HCT116 (cell line): ENCODE results near the gene KIRREL3. TPM values are rescaled to one million over a fixed set of nuclear protein-coding genes. Genes with fewer than 3 reads are reported as not detected.

Source experiments
- ATAC-seq: fragments of 200-7000 bp; cut with Tn5 transposase; 2 replicates; pipeline ENCODE4 v1.9.1; 2020; ENCODE audit warnings: mild to moderate bottlenecking, moderate library complexity
- BruUV-seq: library from RNA; stranded (reverse); fragments of 400-500 nt; replicated peaks from 2 replicates; lab custom pipeline; 2021; lab: Mats Ljungman, UMichigan
- CTCF ChIA-PET: fragments of 300-600 bp; sonication (Branson Sonifier 250); formaldehyde crosslinking; loops from one replicate; lab custom pipeline; 2021; ENCODE audit warnings: antibody characterized with exemption; lab: Charles Lee
- POLR2A ChIA-PET: fragments of 300-600, 350-600 bp; sonication (Branson Sonifier 250); formaldehyde crosslinking; loops from one replicate; lab custom pipeline; 2021; ENCODE audit warnings: antibody characterized with exemption; lab: Charles Lee
- RAD21 ChIA-PET, 2 experiments: fragments of 300-600 bp; sonication (Branson Sonifier 250); formaldehyde crosslinking; loops; one replicate each; lab custom pipeline; 2023; ENCODE audit warnings: low total read pairs in 2 of 2; ENCODE audit not compliant: uncharacterized antibody in 2 of 2, unreplicated experiment in 2 of 2, low non-redundant PET in 1 of 2; lab: Charles Lee
- DNase-seq: peaks from one replicate; pipeline ENCODE4 v3.0.0-alpha.2; 2010; ENCODE audit warnings: low read depth, low spot score
- H2AFZ ChIP-seq: fragments of 200-600 bp; shearing (Covaris generic), sonication (generic); 2 replicates; pipeline ENCODE4 v1.6.1; 2017; ENCODE audit warnings: low read depth, mixed run types, mixed read lengths, antibody characterized with exemption, low read length; ENCODE audit not compliant: poor library complexity, severe bottlenecking
- H3K27ac ChIP-seq: 2 replicates; pipeline ENCODE4 v1.5.1; 2012; ENCODE audit warnings: low read depth, low read length
- H3K27me3 ChIP-seq: fragments of 200-600 bp; sonication (generic); 2 replicates; pipeline ENCODE4 v1.6.1; 2016; ENCODE audit warnings: mixed run types, low read length, mixed read lengths; ENCODE audit not compliant: insufficient read depth
- H3K36me3 ChIP-seq, 2 experiments: fragments of 200-500 bp in 1 of 2; fragments of 200-600 bp in 1 of 2; sonication (Bioruptor generic) in 1 of 2; sonication (generic) in 1 of 2; 2 replicates each; pipeline versions ENCODE4 v1.5.1 to v1.6.1; 2014 to 2016; ENCODE audit warnings: low read length in 2 of 2, inconsistent platforms in 1 of 2, mixed read lengths in 1 of 2, mixed run types in 1 of 2; ENCODE audit not compliant: insufficient read depth in 2 of 2, control insufficient read depth in 1 of 2
- H3K4me1 ChIP-seq, 2 experiments: fragments of 200-600 bp in 1 of 2; sonication (generic) in 1 of 2; 2 replicates each; pipeline versions ENCODE4 v1.5.1 to v1.6.1; 2012 to 2017; ENCODE audit warnings: low read length in 2 of 2, inconsistent platforms in 1 of 2, mild to moderate bottlenecking in 1 of 2, mixed read lengths in 1 of 2, mixed run types in 1 of 2, moderate library complexity in 1 of 2; ENCODE audit not compliant: insufficient read depth in 2 of 2, control insufficient read depth in 1 of 2
- H3K4me2 ChIP-seq: fragments of 200-600 bp; sonication (generic); 2 replicates; pipeline ENCODE4 v1.6.1; 2017; ENCODE audit warnings: mixed run types, low read length, mixed read lengths
- H3K4me3 ChIP-seq, 2 experiments: fragments of 200-600 bp in 1 of 2; sonication (generic) in 1 of 2; replicated peaks in 1 of 2; 2 replicates each; pipeline ENCODE4 v1.5.1; 2011 to 2016; ENCODE audit warnings: low read length in 2 of 2, control low read depth in 1 of 2, low read depth in 1 of 2, mild to moderate bottlenecking in 1 of 2, mixed read lengths in 1 of 2, mixed run types in 1 of 2
- H3K79me2 ChIP-seq: fragments of 200-600 bp; sonication (generic); 2 replicates; pipeline ENCODE4 v1.6.1; 2017; ENCODE audit warnings: mild to moderate bottlenecking, mixed run types, low read length, moderate library complexity, mixed read lengths; ENCODE audit not compliant: insufficient read depth
- H3K9ac ChIP-seq: fragments of 200-600 bp; sonication (generic); 2 replicates; pipeline ENCODE4 v1.6.1; 2016; ENCODE audit warnings: low read length, mixed read lengths
- H3K9me2 ChIP-seq: fragments of 200-600 bp; sonication (generic), shearing (Covaris generic); 2 replicates; pipeline ENCODE4 v1.6.1; 2017; ENCODE audit warnings: mixed run types, mild to moderate bottlenecking, moderate library complexity; ENCODE audit not compliant: insufficient read depth
- H3K9me3 ChIP-seq, 2 experiments: fragments of 200-500 bp in 1 of 2; fragments of 200-600 bp in 1 of 2; sonication (Bioruptor generic) in 1 of 2; sonication (generic) in 1 of 2; 2 replicates each; pipeline ENCODE4 v1.6.1; 2014 to 2017; ENCODE audit warnings: low read length in 2 of 2, mixed read lengths in 2 of 2, inconsistent platforms in 1 of 2, low read depth in 1 of 2, mild to moderate bottlenecking in 1 of 2, mixed run types in 1 of 2, moderate library complexity in 1 of 2; ENCODE audit not compliant: control insufficient read depth in 1 of 2, insufficient read depth in 1 of 2
- H4K20me1 ChIP-seq: fragments of 200-600 bp; sonication (generic), shearing (Covaris generic); 2 replicates; pipeline ENCODE4 v1.6.1; 2017; ENCODE audit warnings: mixed run types, mild to moderate bottlenecking, moderate library complexity; ENCODE audit not compliant: insufficient read depth
- CBX3 ChIP-seq: IDR thresholded peaks from 2 replicates; pipeline ENCODE4 v1.6.1; 2012; ENCODE audit warnings: low read depth
- CEBPB ChIP-seq: IDR thresholded peaks from 2 replicates; pipeline ENCODE4 v1.6.1; 2012; ENCODE audit warnings: low read depth
- ELF1 ChIP-seq: IDR thresholded peaks from 2 replicates; pipeline ENCODE4 v1.6.1; 2012; ENCODE audit warnings: low read depth, borderline replicate concordance
- EZH2 ChIP-seq: fragments of 200-600 bp; sonication (generic); IDR thresholded peaks from 2 replicates; pipeline ENCODE4 v1.6.1; 2017; ENCODE audit warnings: antibody characterized with exemption, mixed run types
- EZH2phosphoT487 ChIP-seq: fragments of 200-600 bp; IDR thresholded peaks from 2 replicates; pipeline ENCODE4 v1.6.1; 2018; ENCODE audit warnings: antibody characterized with exemption, borderline replicate concordance
- FOSL1 ChIP-seq: IDR thresholded peaks from 2 replicates; pipeline ENCODE4 v1.6.1; 2012; ENCODE audit warnings: low read depth
- POLR2AphosphoS5 ChIP-seq: IDR thresholded peaks from 2 replicates; pipeline ENCODE4 v1.6.1; 2011; ENCODE audit warnings: mild to moderate bottlenecking, low read depth, low read length, moderate library complexity
- RAD21 ChIP-seq: IDR thresholded peaks from 2 replicates; pipeline ENCODE4 v1.6.1; 2012; ENCODE audit warnings: low read depth, mild to moderate bottlenecking
- REST ChIP-seq: IDR thresholded peaks from 2 replicates; pipeline ENCODE4 v1.6.1; 2012; ENCODE audit warnings: low read depth
- SIN3A ChIP-seq: IDR thresholded peaks from 2 replicates; pipeline ENCODE4 v1.6.1; 2012; ENCODE audit warnings: low read depth
- SP1 ChIP-seq: IDR thresholded peaks from 2 replicates; pipeline ENCODE4 v1.6.1; 2012; ENCODE audit warnings: low read depth
- TCF7L2 ChIP-seq: IDR thresholded peaks from 2 replicates; pipeline ENCODE4 v1.7.0; 2011; ENCODE audit warnings: borderline replicate concordance, inconsistent platforms; ENCODE audit not compliant: insufficient read depth, insufficient read length; ENCODE audit errors: extremely low read depth
- YY1 ChIP-seq: IDR thresholded peaks from 2 replicates; pipeline ENCODE4 v1.6.1; 2011; ENCODE audit warnings: low read length, low read depth, moderate library complexity, mild to moderate bottlenecking; ENCODE audit not compliant: insufficient replicate concordance; ENCODE audit errors: extremely low read depth
- ZBTB33 ChIP-seq: IDR thresholded peaks from 2 replicates; pipeline ENCODE4 v1.6.1; 2011; ENCODE audit warnings: mild to moderate bottlenecking, low read length, moderate library complexity; ENCODE audit not compliant: insufficient replicate concordance; ENCODE audit errors: extremely low read depth
- ZNF274 ChIP-seq: fragments of 200-500 bp; sonication (Bioruptor generic); IDR thresholded peaks from 2 replicates; pipeline ENCODE4 v1.6.1; 2014; ENCODE audit warnings: mild to moderate bottlenecking, low read depth, low read length, inconsistent platforms
- intact Hi-C: fragments of 100-400 bp; cut with micrococcal nuclease; formaldehyde crosslinking; loops from 2 replicates; pipeline ENCODE4 v1.10.0; 2022
- total RNA-seq: library from RNA; stranded (reverse); gene quantifications from one replicate; pipeline ENCODE4 v1.2.1, GENCODE V29; 2021; ENCODE audit not compliant: unreplicated experiment
- TF ChIP-seq, protein P1 (sequence below): IDR thresholded peaks from 2 replicates; pipeline ENCODE4 v1.6.1; 2012

The KIRREL3 gene
- total RNA-seq, 1 experiment from 2014 or later, result not detected

DNA sequence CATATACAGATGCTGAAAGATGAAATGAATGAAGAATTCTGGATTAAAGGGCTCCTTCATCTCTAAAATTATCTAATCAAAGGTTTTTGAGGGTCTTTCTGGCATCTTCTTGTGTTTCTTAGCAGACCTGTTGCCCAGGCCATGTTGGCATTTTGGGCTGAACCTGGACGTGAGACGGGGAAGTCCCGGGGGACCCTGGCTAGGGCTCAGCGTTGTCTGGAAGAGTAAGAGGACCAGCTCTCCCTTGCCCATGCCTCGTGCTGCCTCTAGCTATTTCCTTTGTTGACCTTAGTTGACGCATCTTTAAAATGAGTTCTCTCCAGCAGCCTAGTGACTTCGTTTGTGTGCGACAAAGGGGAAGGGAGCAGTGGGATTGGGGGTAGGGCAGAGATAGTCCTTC is 492.9 kb downstream of the KIRREL3 start:
- Histone ChIP-seq H3K4me1 (no peaks in the 10 kb centered on the region), H3K27ac (no peak overlapping the region), H3K9ac (no peak overlapping the region), H3K4me2 (no peak overlapping the region), H3K9me3 (peaks cover 0 to 4% of the 10 kb centered on the region in 2 experiments; a peak in 1 of 4 replicates), H3K36me3 (no peaks in the 10 kb centered on the region), H3K79me2 (no peaks in the 10 kb centered on the region), H3K27me3 (peaks cover 37% of the 10 kb centered on the region), H4K20me1 (no peaks in the 10 kb centered on the region), H3K4me3 (no peak overlapping the region), H3K9me2 (no peaks in the 10 kb centered on the region), H2AFZ (no peak overlapping the region)
- intact Hi-C loops, result no loop called here
- ATAC-seq, result no peak
- CTCF ChIA-PET, result no interaction called here
- BruUV-seq, result no TSS peak
- no peak for DNase-seq
- RAD21 ChIA-PET, result no interaction called here
- POLR2A ChIA-PET, result no interaction called here
- TF ChIP-seq ELF1 (no peak), REST (no peak)

GRCh38 chr11:126506789-126507188 is 493.8 kb downstream of the KIRREL3 start:
- ChIA-PET RAD21 (no interaction called here), CTCF (no interaction called here), POLR2A (no interaction called here)
- no peaks in the 10 kb centered on the region for H3K4me1 ChIP-seq
- no peak overlapping the region for H3K4me2 ChIP-seq
- intact Hi-C loops, result no loop called here
- no peak overlapping the region for H2AFZ ChIP-seq
- peaks cover 42% of the 10 kb centered on the region for H3K27me3 ChIP-seq
- H3K79me2 ChIP-seq, result no peaks in the 10 kb centered on the region
- no TSS peak for BruUV-seq
- H3K9me2 ChIP-seq, result no peaks in the 10 kb centered on the region
- H3K27ac ChIP-seq, result no peak overlapping the region
- no peak overlapping the region for H3K9ac ChIP-seq
- H4K20me1 ChIP-seq, result no peaks in the 10 kb centered on the region
- DNase-seq, result no peak
- ATAC-seq, result no peak
- H3K4me3 ChIP-seq, result no peak overlapping the region
- peaks cover 0 to 4% of the 10 kb centered on the region in 2 experiments; a peak in 1 of 4 replicates for H3K9me3 ChIP-seq
- H3K36me3 ChIP-seq, result no peaks in the 10 kb centered on the region
- TF ChIP-seq EZH2, result no peak
- TF ChIP-seq SIN3A, result no peak
- TF ChIP-seq ZBTB33, result no peak
- TF ChIP-seq, protein P1, sequence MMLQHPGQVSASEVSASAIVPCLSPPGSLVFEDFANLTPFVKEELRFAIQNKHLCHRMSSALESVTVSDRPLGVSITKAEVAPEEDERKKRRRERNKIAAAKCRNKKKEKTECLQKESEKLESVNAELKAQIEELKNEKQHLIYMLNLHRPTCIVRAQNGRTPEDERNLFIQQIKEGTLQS, result no peak
- TF ChIP-seq YY1, result no peak
- no peak for TF ChIP-seq SP1
- TF ChIP-seq POLR2AphosphoS5, result no peak
- no peak for TF ChIP-seq RAD21
- TF ChIP-seq CBX3, result no peak
- no peak for TF ChIP-seq TCF7L2
- no peak for TF ChIP-seq ELF1
- no peak for TF ChIP-seq EZH2phosphoT487
- TF ChIP-seq CEBPB, result no peak
- TF ChIP-seq FOSL1, result no peak
- TF ChIP-seq ZNF274, result no peak
